GM21515 (cell line): ENCODE results near the gene STK17B.
A peak's percentile ranks its signal among the peaks of the same experiment; 100 is the strongest.
"Not testable (repeated sequence)": the region's sequence is repeated elsewhere in the genome, so short reads cannot be mapped to it uniquely, and the experiment has no call there.

Source experiments
- ATAC-seq: cut with Tn5 transposase; IDR thresholded peaks from one replicate; pipeline ENCODE4 v1.9.1; 2021; ENCODE audit not compliant: unreplicated experiment

The STK17B gene

GRCh38 chr2:196171248-196171871, at the start of gene STK17B:
Gene STK17B, minus strand, starts transcription at chr2:196171578. Its CDS starts 8,195 bp downstream, at chr2:196163383.
- peak; percentile 48 for ATAC-seq

- ATAC-seq = no peak
These were observed 49.3 kb upstream of the STK17B start for GRCh38 chr2:196220671-196221070.

DNA sequence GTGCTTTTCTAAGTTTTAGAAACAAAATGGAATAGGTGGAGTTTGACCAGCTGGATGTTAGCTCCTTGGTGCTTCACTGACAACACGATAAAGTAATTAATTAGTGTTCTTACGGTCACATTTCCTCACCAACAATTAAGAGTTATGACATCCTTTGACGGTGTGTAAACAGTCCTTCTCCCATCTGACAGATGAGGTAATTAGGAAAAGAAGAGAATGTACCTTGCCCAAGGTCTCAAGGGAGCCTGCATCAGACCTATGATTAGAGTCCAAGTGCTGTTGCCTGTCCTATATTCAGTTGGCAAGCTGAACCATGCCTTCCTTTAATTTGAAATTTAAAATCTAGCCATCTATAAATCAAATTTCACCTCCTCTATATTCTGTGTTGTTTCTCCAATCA, 48.3 kb upstream of the STK17B start:
- ATAC-seq = no peak

DNA sequence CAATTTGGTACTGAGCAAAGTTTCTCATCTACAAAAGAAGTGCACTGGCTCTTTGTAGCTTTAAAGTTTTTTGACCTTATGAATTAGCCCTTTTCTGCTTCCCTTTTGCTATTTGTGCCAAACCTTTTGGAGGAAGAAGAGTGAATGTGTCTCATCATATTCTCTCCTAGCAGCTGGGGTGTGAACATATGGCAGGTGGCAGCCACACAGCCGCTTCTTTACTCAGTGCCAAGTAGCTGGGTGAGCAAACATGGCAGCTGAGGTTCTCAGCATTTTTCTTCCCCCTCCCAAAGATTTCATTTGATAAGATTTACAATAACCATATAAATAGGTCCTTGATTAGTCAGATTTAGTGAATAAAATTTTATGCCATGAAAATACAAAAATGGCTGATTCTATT, 46.7 kb upstream of the STK17B start:
- no peak for ATAC-seq

DNA sequence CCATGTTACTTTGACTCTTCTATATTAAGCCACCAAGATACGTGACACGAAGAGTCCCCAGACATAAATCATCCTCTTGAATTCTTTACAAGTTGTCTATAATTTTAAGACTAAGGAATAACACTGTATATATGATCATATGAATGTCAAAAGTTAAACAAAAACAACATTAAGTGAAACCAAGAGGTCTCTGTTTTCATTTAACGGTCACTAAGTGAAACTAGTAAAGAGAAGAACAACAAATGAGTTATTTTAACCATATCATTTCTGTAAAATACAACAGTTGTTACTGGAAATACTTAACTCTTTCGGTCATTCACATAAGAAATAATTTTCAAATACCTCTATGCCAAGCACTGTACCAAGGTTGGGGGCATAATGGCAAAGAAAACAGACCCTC, 45.7 kb upstream of the STK17B start:
- ATAC-seq = peak; percentile 54

DNA sequence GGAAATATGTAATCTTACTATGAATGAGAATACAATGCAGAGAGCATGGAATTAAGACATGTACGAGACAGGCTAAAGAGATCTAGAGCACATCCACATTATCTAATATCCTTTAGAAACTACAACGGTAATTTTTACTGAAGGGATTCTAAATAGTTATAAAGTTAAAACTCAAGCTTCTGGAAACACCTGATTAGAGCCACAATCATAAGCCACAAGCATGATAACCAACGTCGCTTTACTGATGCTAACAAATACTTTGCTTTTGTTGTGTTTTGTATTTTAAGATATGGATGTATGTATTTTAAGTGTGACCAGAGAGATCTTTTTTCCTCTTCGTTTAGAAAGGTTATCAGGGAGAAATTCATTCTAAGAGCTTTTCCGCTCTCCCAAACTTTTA, 44.0 kb upstream of the STK17B start:
- no peak for ATAC-seq

DNA sequence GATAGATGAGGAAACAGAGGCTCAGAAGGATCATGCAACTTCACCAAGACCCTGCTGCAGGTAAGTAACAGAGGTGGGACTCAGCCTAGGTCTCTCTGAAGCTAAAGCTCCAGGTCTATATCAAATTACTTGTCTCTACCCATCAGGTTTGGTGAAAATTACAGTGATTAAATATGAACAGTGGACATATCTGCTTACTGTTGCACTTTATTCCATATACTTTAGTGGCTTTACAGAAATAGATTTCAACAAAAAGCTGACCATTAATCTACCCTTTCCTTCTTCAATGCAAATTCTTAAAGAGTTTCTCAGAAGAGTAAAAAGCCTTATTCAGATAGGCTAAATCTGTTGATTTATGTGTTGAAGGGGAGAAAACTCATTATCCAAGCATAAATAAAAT, 42.8 kb upstream of the STK17B start:
- no peak for ATAC-seq

GRCh38 chr2:196213252-196213980, 42.0 kb upstream of the STK17B start:
- ATAC-seq = no peak

GRCh38 chr2:196208915-196209314, 37.5 kb upstream of the STK17B start:
- ATAC-seq = no peak

DNA sequence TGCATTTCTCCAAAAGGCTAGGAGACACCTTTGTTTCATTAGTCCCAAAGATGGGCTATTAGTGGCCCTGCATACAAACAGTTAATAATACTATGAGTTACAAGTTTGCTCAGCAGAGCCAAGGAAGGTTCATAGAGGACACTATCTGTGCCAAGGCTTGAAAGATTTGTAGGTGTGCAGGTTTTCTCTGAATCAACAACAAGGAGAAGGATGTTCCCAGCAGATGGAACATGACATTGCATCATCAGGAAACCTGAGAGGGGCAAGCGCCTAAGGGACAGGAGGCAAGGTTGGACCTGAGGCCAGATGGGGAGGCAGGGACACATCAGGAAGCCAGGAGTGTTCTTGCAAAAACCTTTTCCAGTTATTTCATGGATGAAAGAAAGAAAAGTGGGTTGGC, 35.4 kb upstream of the STK17B start:
- ATAC-seq = no peak

GRCh38 chr2:196205881-196206435, 34.6 kb upstream of the STK17B start:
- ATAC-seq = no peak

- no peak for ATAC-seq
These were observed 33.8 kb upstream of the STK17B start for GRCh38 chr2:196205011-196205766.

DNA sequence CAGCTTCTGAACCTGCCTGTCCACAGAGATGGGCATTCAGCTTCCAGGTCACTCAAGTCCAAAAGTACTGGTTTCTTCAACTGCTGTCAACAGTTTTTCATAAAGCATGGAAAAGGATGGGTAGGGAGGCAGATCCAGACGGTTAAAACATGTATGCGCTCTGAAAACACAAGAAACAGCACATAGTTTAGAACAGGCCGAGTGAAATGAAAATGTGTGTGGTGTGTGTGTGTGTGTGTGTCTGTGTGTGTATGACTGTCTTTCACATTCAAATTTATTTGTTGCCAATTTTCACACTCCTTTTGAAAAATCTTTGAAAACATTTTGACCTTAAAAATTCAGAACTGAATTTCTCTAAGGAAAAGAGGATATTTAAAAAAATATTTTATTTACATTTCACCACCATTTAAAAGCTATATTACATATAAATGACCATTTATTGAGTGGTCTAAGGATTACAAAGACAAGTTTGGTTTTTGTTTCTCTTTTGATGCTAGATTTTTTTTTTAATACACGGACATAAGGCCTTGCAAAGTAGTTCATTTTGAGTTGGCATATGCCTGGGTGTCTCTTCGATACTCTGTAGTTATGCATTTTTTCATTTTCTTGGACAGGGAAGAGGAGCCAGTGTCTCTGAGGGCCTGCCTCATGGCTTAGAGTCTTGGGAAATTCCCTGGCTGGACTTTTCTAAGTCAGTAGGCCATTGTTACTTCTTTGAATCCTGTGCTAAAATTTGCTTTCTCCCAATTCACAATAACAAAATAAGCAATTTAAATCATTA, 30.0 kb upstream of the STK17B start:
- no peak for ATAC-seq

DNA sequence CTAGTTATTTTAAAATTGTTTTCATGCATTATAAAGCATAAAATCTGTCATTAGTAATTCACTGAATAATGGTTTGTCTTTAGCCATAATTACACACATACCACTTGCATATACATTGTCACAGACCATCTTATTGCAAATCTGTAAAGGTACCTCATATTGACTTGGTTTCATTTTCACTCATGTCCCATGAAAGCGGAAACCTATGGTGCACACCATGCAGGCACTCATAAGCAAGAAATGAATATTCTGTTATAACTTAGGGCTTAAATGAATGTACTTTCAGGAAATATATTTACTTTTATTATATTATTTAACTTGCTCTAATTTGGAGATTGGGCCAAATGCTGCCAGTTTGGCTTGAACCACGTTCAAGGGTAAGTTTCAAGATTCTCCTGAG, 29.2 kb upstream of the STK17B start:
- peak; percentile 99 for ATAC-seq

DNA sequence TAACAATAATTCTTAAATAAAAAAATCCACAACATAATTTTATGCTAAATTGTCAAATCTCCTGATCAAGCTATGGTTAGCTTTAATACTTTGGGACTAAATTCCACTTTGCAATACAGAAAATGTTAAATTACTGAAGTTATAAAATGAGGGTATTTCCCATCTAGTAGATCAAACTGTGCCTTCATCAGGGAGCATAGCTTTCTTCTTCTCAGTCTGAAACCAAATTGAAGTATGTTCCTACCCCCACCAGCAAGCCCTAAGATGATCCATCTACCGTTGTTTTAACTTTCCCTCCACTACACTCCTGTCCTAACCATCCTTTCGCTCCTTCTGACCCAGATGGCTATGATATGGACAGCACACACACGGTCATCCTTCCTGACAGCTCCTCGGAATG, 24.4 kb upstream of the STK17B start:
- no peak for ATAC-seq

DNA sequence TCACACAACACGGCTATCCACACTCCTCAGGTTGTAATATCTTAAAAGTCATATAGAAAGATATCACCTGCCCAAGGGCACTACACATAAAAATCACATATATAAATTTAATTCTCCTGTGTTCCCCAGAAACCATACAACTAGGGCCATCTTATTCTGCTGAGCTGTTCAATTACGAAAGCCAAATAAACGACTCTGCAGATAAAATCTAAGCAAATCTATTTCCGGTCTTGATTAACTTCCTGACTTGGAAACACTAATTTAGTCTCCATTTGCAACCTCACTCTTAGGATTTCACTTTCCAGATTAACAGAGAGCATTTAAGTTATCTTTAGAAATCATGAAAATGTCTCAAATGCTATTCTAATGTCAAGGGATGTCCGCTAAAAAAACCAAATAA, 23.9 kb upstream of the STK17B start:
- no peak for ATAC-seq

DNA sequence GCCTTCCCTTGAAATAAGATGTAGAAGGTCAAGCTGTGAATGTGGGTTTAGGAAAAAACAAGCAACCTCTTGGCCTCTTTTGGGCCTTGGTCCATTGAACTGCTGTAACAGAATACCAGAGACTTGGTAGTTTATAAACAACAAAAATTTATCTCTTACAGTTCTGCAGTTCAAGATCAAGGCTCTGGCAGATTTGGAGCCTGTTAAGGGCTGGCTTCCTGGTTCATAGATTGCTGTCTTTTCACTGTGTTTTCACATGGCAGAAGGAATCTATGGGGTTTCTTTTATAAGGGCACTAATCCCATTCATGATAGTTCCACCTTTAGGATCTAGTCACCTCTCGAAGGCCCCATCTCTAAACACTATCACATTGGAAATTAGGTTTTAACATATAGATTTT, 20.2 kb upstream of the STK17B start:
- no peak for ATAC-seq

DNA sequence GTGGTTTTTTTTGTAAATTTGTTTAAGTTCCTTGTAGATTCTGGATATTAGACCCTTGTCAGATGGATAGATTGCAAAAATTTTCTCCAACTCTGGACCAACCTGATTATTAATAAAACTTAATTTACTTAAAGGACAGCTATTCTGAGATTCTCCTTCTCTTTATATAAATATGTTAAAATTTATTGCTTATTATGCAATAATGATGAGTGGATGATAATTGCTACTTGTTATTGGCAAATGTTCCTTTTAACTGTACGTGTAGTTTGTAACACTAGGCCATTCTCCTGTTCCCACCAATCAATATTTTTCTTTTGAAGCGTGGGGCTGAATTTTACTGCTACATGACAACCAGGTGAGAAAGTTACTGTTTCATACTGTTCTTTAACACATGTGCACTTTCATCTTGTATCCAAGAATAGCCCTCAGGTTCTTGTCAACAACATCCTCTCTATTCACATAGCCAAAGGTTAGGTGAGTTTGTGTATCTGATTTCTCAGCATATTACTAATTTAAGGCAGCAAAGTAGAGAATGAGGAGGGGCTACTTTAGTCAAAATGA, 16.6 kb upstream of the STK17B start:
- ATAC-seq = no peak

- not testable (repeated sequence) for ATAC-seq
These were observed 15.9 kb upstream of the STK17B start for GRCh38 chr2:196187175-196187700.

DNA sequence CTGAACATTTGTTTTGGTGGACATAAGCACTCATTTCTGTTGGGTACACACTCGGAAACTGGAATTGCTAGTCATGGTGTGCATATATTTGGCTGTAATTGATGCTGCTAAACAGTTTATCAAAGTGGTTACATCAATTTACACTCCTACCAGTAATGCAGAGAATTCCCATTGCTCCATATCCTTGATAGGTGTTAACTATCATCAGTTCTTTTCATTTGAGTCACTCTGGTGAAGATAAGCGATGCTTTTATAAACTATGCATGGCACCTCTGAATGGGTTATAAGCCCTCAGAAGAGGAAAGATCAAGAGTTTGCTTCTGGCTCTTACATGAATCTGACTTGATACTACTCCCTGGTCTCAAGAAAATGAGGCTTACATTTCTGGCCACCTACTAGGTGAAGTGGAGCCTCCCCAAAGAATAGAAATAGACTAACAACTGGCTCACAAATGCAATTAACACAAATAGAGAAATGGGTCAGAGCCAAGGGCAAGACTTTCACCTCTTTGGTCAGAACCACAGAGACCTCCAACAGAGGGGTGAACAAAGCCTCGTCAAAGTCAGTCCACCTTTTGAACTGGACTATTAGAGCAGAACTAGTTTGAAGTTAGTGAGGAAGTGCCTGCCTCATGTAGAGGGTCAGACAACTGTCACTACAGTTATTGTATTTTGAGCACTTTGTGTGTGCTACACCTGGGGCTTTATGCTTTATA, 15.0 kb upstream of the STK17B start:
- ATAC-seq = no peak
